Measurements from ENCODE around the gene FJX1. TPM values are rescaled to one million over a fixed set of nuclear protein-coding genes. Genes with fewer than 3 reads are reported as not detected.
A peak's percentile ranks its signal among the peaks of the same experiment; 100 is the strongest.

The FJX1 gene
- total and polyA plus RNA-seq, 2 donors from 2014 or later = 4.2 to 7.9 TPM

- intact Hi-C loops (cut with DNase I) = loop anchor here (5.0 kb wide), 1 partner anchor 651 kb away; no protein-coding TSS in a partner anchor
- Histone ChIP-seq H3K36me3 (ENCODE audit: control insufficient read depth in 2 of 3, insufficient read depth in 3 of 3, low read length in 3 of 3) (no peaks in the 10 kb centered on the region), H3K9me3 (ENCODE audit: control insufficient read depth in 2 of 3, insufficient read depth in 1 of 3, low read length in 3 of 3) (no peaks in the 10 kb centered on the region), H3K27me3 (ENCODE audit: control insufficient read depth, insufficient read depth, low read length) (no peaks in the 10 kb centered on the region), H3K4me1 (ENCODE audit: control insufficient read depth in 2 of 3, insufficient read depth in 2 of 3, low read depth in 1 of 3, low read length in 3 of 3) (peaks cover 0 to 14% (median 2%) of the 10 kb centered on the region in 3 donors), H3K4me3 (ENCODE audit: low read length in 3 of 3) (no peak overlapping the region), H3K27ac (ENCODE audit: low read depth in 2 of 2, low read length in 2 of 2) (no peak overlapping the region), H3K9ac (ENCODE audit: low read length in 3 of 3) (no peak overlapping the region)
- DNase-seq (peak in 2 of 5 donors; percentile 75 to 77), FAIRE-seq (peak; percentile 97)
- TF ChIP-seq, protein P1, sequence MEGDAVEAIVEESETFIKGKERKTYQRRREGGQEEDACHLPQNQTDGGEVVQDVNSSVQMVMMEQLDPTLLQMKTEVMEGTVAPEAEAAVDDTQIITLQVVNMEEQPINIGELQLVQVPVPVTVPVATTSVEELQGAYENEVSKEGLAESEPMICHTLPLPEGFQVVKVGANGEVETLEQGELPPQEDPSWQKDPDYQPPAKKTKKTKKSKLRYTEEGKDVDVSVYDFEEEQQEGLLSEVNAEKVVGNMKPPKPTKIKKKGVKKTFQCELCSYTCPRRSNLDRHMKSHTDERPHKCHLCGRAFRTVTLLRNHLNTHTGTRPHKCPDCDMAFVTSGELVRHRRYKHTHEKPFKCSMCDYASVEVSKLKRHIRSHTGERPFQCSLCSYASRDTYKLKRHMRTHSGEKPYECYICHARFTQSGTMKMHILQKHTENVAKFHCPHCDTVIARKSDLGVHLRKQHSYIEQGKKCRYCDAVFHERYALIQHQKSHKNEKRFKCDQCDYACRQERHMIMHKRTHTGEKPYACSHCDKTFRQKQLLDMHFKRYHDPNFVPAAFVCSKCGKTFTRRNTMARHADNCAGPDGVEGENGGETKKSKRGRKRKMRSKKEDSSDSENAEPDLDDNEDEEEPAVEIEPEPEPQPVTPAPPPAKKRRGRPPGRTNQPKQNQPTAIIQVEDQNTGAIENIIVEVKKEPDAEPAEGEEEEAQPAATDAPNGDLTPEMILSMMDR (IDR thresholded peaks at IDR 0.05; ENCODE audit: borderline replicate concordance, extremely low read depth, insufficient read depth) = peak; percentile 84
Measured at GRCh38 chr11:35615921-35616900, 2.0 kb upstream of the FJX1 start.

GRCh38 chr11:35617316-35617686 lies 959 bp upstream of the FJX1 start:
- peak overlapping the region in 2 of 3 donors; percentile 47 to 66 for H3K4me3 ChIP-seq (ENCODE audit: low read length in 3 of 3)
- TF ChIP-seq, protein P1 (IDR thresholded peaks at IDR 0.05; ENCODE audit: borderline replicate concordance, extremely low read depth, insufficient read depth) = no peak
- H3K9me3 ChIP-seq (ENCODE audit: control insufficient read depth in 2 of 3, insufficient read depth in 1 of 3, low read length in 3 of 3) = no peaks in the 10 kb centered on the region
- DNase-seq (no peak), FAIRE-seq (no peak)
- H3K36me3 ChIP-seq (ENCODE audit: control insufficient read depth in 2 of 3, insufficient read depth in 3 of 3, low read length in 3 of 3) = no peaks in the 10 kb centered on the region
- peaks cover 0 to 14% (median 3%) of the 10 kb centered on the region in 3 donors for H3K4me1 ChIP-seq (ENCODE audit: control insufficient read depth in 2 of 3, insufficient read depth in 2 of 3, low read depth in 1 of 3, low read length in 3 of 3)
- H3K9ac ChIP-seq (ENCODE audit: low read length in 3 of 3) = no peak overlapping the region
- no peaks in the 10 kb centered on the region for H3K27me3 ChIP-seq (ENCODE audit: control insufficient read depth, insufficient read depth, low read length)
- H3K27ac ChIP-seq (ENCODE audit: low read depth in 2 of 2, low read length in 2 of 2) = no peak overlapping the region
- intact Hi-C loops (cut with DNase I) = loop anchor here (5.0 kb wide), 1 partner anchor 650 kb away; no protein-coding TSS in a partner anchor

DNA sequence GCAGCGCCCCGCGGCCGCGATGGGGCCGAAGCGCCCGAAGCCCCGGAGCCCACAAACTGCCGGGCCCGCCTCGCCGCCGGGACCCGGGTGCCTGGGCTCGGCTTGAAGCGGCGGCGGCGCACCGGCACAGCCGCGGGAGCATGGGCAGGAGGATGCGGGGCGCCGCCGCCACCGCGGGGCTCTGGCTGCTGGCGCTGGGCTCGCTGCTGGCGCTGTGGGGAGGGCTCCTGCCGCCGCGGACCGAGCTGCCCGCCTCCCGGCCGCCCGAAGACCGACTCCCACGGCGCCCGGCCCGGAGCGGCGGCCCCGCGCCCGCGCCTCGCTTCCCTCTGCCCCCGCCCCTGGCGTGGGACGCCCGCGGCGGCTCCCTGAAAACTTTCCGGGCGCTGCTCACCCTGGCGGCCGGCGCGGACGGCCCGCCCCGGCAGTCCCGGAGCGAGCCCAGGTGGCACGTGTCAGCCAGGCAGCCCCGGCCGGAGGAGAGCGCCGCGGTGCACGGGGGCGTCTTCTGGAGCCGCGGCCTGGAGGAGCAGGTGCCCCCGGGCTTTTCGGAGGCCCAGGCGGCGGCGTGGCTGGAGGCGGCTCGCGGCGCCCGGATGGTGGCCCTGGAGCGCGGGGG lies 346 bp downstream of the FJX1 start:
- intact Hi-C loops (cut with DNase I) = loop anchor here (5.0 kb wide), 1 partner anchor 649 kb away; no protein-coding TSS in a partner anchor
- peak in 2 of 5 donors; percentile 52 to 69 for DNase-seq
- Histone ChIP-seq H3K27me3 (ENCODE audit: control insufficient read depth, insufficient read depth, low read length) (no peaks in the 10 kb centered on the region), H3K36me3 (ENCODE audit: control insufficient read depth in 2 of 3, insufficient read depth in 3 of 3, low read length in 3 of 3) (no peaks in the 10 kb centered on the region), H3K4me1 (ENCODE audit: control insufficient read depth in 2 of 3, insufficient read depth in 2 of 3, low read depth in 1 of 3, low read length in 3 of 3) (peaks cover 0 to 14% (median 5%) of the 10 kb centered on the region in 3 donors), H3K27ac (ENCODE audit: low read depth in 2 of 2, low read length in 2 of 2) (no peak overlapping the region), H3K9me3 (ENCODE audit: control insufficient read depth in 2 of 3, insufficient read depth in 1 of 3, low read length in 3 of 3) (no peaks in the 10 kb centered on the region), H3K4me3 (ENCODE audit: low read length in 3 of 3) (peak overlapping the region in 1 of 3 donors; percentile 63), H3K9ac (ENCODE audit: low read length in 3 of 3) (no peak overlapping the region)
- FAIRE-seq = no peak
- TF ChIP-seq, protein P1 (IDR thresholded peaks at IDR 0.05; ENCODE audit: borderline replicate concordance, extremely low read depth, insufficient read depth) = no peak
